HG02642 (cell line): ENCODE results near the gene GGT1.
"Not testable (repeated sequence)": the region's sequence is repeated elsewhere in the genome, so short reads cannot be mapped to it uniquely, and the experiment has no call there.

ENCODE experiments used
- ATAC-seq: cut with Tn5 transposase; IDR thresholded peaks from one replicate; pipeline ENCODE4 v1.9.1; 2021; ENCODE audit warnings: mild to moderate bottlenecking; ENCODE audit not compliant: unreplicated experiment, poor library complexity

The GGT1 gene

GRCh38 chr22:24632642-24633041, 29.6 kb downstream of the GGT1 start:
- not testable (repeated sequence) for ATAC-seq

- ATAC-seq, result not testable (repeated sequence)
Measured at GRCh38 chr22:24633231-24634023, 30.4 kb downstream of the GGT1 start.

GRCh38 chr22:24634776-24635389, 31.9 kb downstream of the GGT1 start:
- not testable (repeated sequence) for ATAC-seq

GRCh38 chr22:24636513-24636912, 33.5 kb downstream of the GGT1 start:
- ATAC-seq, result not testable (repeated sequence)

- not testable (repeated sequence) for ATAC-seq
Measured at GRCh38 chr22:24642307-24642706, 39.3 kb downstream of the GGT1 start.

- ATAC-seq, result not testable (repeated sequence)
Measured at GRCh38 chr22:24644409-24644808, 41.4 kb downstream of the GGT1 start.

- ATAC-seq, result not testable (repeated sequence)
Measured at GRCh38 chr22:24645408-24646399, 42.7 kb downstream of the GGT1 start.

- ATAC-seq, result not testable (repeated sequence)
Measured at GRCh38 chr22:24646756-24647155, 43.8 kb downstream of the GGT1 start.

- not testable (repeated sequence) for ATAC-seq
Measured at GRCh38 chr22:24649371-24649770, 46.4 kb downstream of the GGT1 start.

- not testable (repeated sequence) for ATAC-seq
Measured at GRCh38 chr22:24650884-24651283, 47.9 kb downstream of the GGT1 start.

- ATAC-seq, result not testable (repeated sequence)
Measured at GRCh38 chr22:24665395-24665794, 62.4 kb downstream of the GGT1 start.

GRCh38 chr22:24667904-24668303, 64.9 kb downstream of the GGT1 start:
- not testable (repeated sequence) for ATAC-seq

- not testable (repeated sequence) for ATAC-seq
Measured at GRCh38 chr22:24672532-24672931, 69.5 kb downstream of the GGT1 start.
